Activated T-helper 1 cell treated with anti-CD3 and anti-CD28 coated beads, Interleukin-2, amount 50 U/mL, for 16 hours (primary cell): ENCODE results near the gene COP1.

Experiments used
- DNase-seq, 2 donors: peaks; one replicate each; pipeline ENCODE4 v3.0.0-alpha.2; 2020; ENCODE audit warnings: low read depth in 1 of 2, low spot score in 1 of 2

Gene COP1

GRCh38 chr1:176201568-176201967, 5.5 kb downstream of the COP1 start:
- DNase-seq = no peak

- no peak for DNase-seq
These were observed 7.4 kb downstream of the COP1 start for GRCh38 chr1:176199707-176200106.

GRCh38 chr1:176198413-176198812, 8.7 kb downstream of the COP1 start:
- no peak for DNase-seq

GRCh38 chr1:176196728-176197127, 10.4 kb downstream of the COP1 start:
- no peak for DNase-seq

GRCh38 chr1:176195547-176195946, 11.5 kb downstream of the COP1 start:
- no peak for DNase-seq

- DNase-seq = no peak
These were observed 13.4 kb downstream of the COP1 start for GRCh38 chr1:176193663-176194062.

- DNase-seq = no peak
These were observed 14.1 kb downstream of the COP1 start for GRCh38 chr1:176193023-176193422.

GRCh38 chr1:176188604-176189003, 18.5 kb downstream of the COP1 start:
- no peak for DNase-seq

- DNase-seq = no peak
These were observed 20.1 kb downstream of the COP1 start for GRCh38 chr1:176187001-176187400.

GRCh38 chr1:176183618-176184017, 23.5 kb downstream of the COP1 start:
- DNase-seq = no peak

GRCh38 chr1:176178316-176178715, 28.8 kb downstream of the COP1 start:
- DNase-seq = no peak

GRCh38 chr1:176177764-176178163, 29.3 kb downstream of the COP1 start:
- no peak for DNase-seq

- DNase-seq = no peak
These were observed 33.0 kb downstream of the COP1 start for GRCh38 chr1:176174108-176174507.

- DNase-seq = no peak
These were observed 34.9 kb downstream of the COP1 start for GRCh38 chr1:176172215-176172614.

GRCh38 chr1:176167210-176167609, 39.9 kb downstream of the COP1 start:
- no peak for DNase-seq

- DNase-seq = no peak
These were observed 41.5 kb downstream of the COP1 start for GRCh38 chr1:176165573-176165972.

GRCh38 chr1:176164014-176164678, 42.9 kb downstream of the COP1 start:
- no peak for DNase-seq

- DNase-seq = no peak
These were observed 47.1 kb downstream of the COP1 start for GRCh38 chr1:176159993-176160392.

- no peak for DNase-seq
These were observed 49.1 kb downstream of the COP1 start for GRCh38 chr1:176157995-176158394.

GRCh38 chr1:176149939-176150807, 56.9 kb downstream of the COP1 start:
- no peak for DNase-seq

- DNase-seq = no peak
These were observed 62.6 kb downstream of the COP1 start for GRCh38 chr1:176144526-176144925.

- DNase-seq = no peak
These were observed 64.1 kb downstream of the COP1 start for GRCh38 chr1:176142973-176143372.

- DNase-seq = no peak
These were observed 65.6 kb downstream of the COP1 start for GRCh38 chr1:176141449-176141848.
